Progenitor cell of endocrine pancreas (in vitro differentiated cells): ENCODE data around the gene CUL1. TPM values are rescaled to one million over a fixed set of nuclear protein-coding genes. Genes with fewer than 3 reads are reported as not detected.

ENCODE experiments used
- DNase-seq: peaks from one replicate; pipeline ENCODE4 v3.0.0; 2021; ENCODE audit warnings: low spot score; ENCODE audit not compliant: unreplicated experiment
- H3K27ac Mint-ChIP-seq: 2 replicates; pipeline ENCODE4 v1.8.0; 2021; ENCODE audit warnings: mild to moderate bottlenecking, moderate library complexity, mixed read lengths
- H3K27me3 Mint-ChIP-seq: 2 replicates; pipeline ENCODE4 v1.8.0; 2021; ENCODE audit warnings: mixed read lengths
- H3K36me3 Mint-ChIP-seq: 2 replicates; pipeline ENCODE4 v1.8.0; 2022; ENCODE audit warnings: mixed read lengths; ENCODE audit not compliant: insufficient read depth
- H3K4me1 Mint-ChIP-seq: 2 replicates; pipeline ENCODE4 v1.8.0; 2021; ENCODE audit warnings: low read depth, mixed read lengths
- H3K4me3 Mint-ChIP-seq: 2 replicates; pipeline ENCODE4 v1.8.0; 2021; ENCODE audit warnings: low read depth, mild to moderate bottlenecking, moderate library complexity, mixed read lengths
- H3K9me3 Mint-ChIP-seq: 2 replicates; pipeline ENCODE4 v1.8.0; 2021; ENCODE audit warnings: low read depth, mixed read lengths
- CTCF ChIP-seq: fragments of 200-600 bp; sonication (generic); IDR thresholded peaks from one replicate; pipeline ENCODE4 v1.5.0; 2021; ENCODE audit warnings: antibody characterized with exemption, mild to moderate bottlenecking; ENCODE audit not compliant: unreplicated experiment
- total RNA-seq: library from RNA; stranded (reverse); gene quantifications from 2 replicates; pipeline ENCODE4 v1.2.1, GENCODE V29; 2021

CUL1 gene
- total RNA-seq, 1 donor from 2014 or later: 58.9 TPM

DNA sequence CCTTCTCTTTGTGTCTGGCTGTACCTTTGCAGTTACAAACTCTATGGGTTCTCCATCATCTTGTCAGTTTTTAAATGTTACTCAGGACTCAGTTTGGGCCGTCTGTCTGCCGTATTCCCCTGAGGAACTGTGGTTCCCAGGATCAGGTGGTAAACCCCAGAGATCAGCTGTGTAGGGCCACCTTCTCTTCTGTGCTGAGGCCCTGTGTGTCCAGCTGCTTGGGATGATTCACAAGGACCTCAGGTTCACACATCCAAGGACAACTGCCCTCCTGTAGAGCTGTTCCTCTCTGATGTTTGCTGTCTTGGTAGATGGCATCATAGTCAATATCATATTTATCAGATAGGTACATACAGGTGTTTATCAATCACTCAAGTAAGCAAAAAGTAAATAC lies 24.5 kb downstream of the CUL1 start:
- Mint-ChIP-seq H3K4me3 (no peak overlapping the region), H3K36me3 (peaks cover 2% of the 10 kb centered on the region), H3K4me1 (peaks cover 25% of the 10 kb centered on the region), H3K9me3 (no peaks in the 10 kb centered on the region), H3K27ac (no peak overlapping the region), H3K27me3 (no peaks in the 10 kb centered on the region)
- TF ChIP-seq CTCF: no peak
- no peak for DNase-seq

GRCh38 chr7:148723846-148724245 lies 25.1 kb downstream of the CUL1 start:
- no peaks in the 10 kb centered on the region for H3K9me3 Mint-ChIP-seq
- peaks cover 2% of the 10 kb centered on the region for H3K36me3 Mint-ChIP-seq
- no peaks in the 10 kb centered on the region for H3K27me3 Mint-ChIP-seq
- no peak for DNase-seq
- H3K4me1 Mint-ChIP-seq: peaks cover 21% of the 10 kb centered on the region
- H3K4me3 Mint-ChIP-seq: no peak overlapping the region
- no peak for TF ChIP-seq CTCF
- H3K27ac Mint-ChIP-seq: no peak overlapping the region

DNA sequence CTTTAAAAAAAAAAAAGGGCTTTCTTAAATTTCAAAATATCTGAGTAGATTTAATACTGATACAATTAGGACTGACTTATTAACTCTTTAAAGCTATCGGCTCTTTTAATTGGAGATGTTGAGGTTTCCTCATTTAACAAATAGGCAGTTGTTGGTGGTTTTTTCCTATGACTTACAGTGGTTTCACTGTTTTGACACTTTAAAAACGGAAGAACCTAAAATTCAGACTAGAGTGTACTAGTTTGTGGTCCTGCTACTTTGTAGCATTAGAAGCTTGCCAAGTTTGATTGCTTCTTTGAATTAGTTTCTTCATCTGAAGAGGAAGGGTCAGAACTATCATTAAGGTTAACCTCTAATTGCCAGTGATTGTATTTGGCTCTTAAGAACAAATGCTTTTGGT lies 27.7 kb downstream of the CUL1 start:
- Mint-ChIP-seq H3K4me3 (no peak overlapping the region), H3K9me3 (no peaks in the 10 kb centered on the region), H3K27ac (no peak overlapping the region), H3K27me3 (no peaks in the 10 kb centered on the region), H3K36me3 (peaks cover 2% of the 10 kb centered on the region), H3K4me1 (peaks cover 16% of the 10 kb centered on the region)
- TF ChIP-seq CTCF: no peak
- DNase-seq: no peak

DNA sequence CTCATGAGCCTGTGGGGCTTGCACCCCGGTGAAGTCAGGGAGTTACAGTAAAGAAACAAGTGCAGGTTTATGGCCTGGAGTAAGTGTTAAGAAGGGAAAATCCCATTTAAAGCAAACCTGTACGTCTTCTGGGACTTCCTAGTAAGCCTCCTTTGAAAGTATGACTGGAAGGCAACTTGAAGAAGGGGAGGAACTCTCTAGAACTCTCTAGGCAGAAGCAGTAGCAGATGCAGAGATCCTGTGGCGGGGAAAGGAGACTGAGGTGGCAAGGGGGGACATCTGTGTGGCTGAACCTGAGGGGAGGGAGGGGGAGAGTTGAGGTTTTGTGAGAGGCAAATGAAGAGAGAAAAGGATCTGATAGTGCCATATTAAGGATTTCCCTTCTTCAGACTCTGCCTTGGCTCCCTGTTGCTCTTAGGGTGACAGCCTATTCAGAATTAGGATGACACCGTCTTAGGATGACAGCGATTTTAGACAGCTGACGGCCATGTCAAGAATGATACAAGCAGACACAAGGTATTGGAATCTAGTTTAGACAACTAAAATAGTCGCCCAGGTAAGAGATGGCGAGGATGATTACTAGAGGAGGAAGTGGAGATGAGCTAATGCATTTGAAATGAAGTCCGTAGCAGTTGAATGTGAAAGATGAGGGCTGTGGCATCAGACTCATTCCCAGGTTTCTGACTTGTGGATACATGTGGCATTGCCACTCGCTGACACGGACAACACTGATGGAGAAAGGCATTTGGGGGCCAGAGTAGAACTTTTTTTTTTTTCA lies 29.0 kb downstream of the CUL1 start:
- H3K27ac Mint-ChIP-seq: no peak overlapping the region
- no peak for TF ChIP-seq CTCF
- no peaks in the 10 kb centered on the region for H3K27me3 Mint-ChIP-seq

DNA sequence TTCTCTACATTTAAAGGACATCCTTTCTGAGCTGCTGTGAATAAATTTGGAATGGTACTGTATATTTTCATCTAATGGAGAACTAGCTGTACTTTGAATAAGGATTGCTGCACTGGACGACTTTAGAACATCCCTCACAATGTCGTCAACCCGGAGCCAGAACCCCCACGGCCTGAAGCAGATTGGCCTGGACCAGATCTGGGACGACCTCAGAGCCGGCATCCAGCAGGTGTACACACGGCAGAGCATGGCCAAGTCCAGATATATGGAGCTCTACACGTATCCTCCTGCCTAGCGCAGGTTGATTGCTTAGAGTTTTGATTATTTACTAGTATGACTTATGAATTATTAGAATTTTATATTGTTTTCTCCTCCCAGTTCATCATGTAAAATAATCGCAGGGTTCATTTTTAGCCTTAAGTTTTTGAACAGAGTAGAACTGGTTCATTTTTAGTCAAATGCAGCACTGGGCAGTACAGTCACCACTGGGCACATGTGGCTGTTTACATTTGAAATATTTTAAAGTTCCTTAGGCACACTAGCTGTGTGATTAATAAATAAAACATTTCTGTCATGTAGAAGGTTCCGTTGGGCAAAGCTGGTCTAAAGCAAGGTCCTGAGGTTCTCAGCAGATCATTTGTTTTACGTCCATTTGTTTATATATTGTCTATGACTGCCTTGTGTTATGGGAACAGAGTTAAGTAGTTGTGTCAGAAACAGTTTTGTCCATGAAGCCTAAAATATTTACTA lies 31.5 kb downstream of the CUL1 start:
- Mint-ChIP-seq H3K9me3 (no peaks in the 10 kb centered on the region), H3K27ac (no peak overlapping the region), H3K4me1 (peaks cover 2% of the 10 kb centered on the region), H3K27me3 (no peaks in the 10 kb centered on the region), H3K4me3 (no peak overlapping the region), H3K36me3 (peaks cover 13% of the 10 kb centered on the region)
- no peak for DNase-seq
- no peak for TF ChIP-seq CTCF

More for the DNA sequence above, 29.0 kb downstream of the CUL1 start:
- no peak for DNase-seq
- Mint-ChIP-seq H3K4me3 (no peak overlapping the region), H3K36me3 (peaks cover 13% of the 10 kb centered on the region), H3K9me3 (no peaks in the 10 kb centered on the region), H3K4me1 (peaks cover 14% of the 10 kb centered on the region)
